Endothelial cell of umbilical vein (primary cell): ENCODE data around the gene SPDEF.

Experiments
- EZH2 ChIP-seq: IDR thresholded peaks from 2 replicates; pipeline ENCODE4 v1.6.1; 2012; ENCODE audit warnings: borderline replicate concordance, low read depth, mild to moderate bottlenecking, moderate library complexity, low read length, inconsistent platforms; ENCODE audit not compliant: severe bottlenecking
- POLR2A ChIP-seq: IDR thresholded peaks from 2 replicates; pipeline ENCODE4 v1.6.1; 2012; ENCODE audit warnings: low read depth, mild to moderate bottlenecking, control low read depth, low read length
- POLR2AphosphoS5 ChIP-seq: IDR thresholded peaks from 2 replicates; pipeline ENCODE4 v1.6.1; 2012; ENCODE audit warnings: low read depth, mild to moderate bottlenecking, control low read depth, low read length, moderate library complexity; ENCODE audit not compliant: insufficient read depth
- TF ChIP-seq, protein P1 (sequence below), 2 donors: IDR thresholded peaks; 1 replicate in 1 of 2; 2 replicates in 1 of 2; pipeline ENCODE4 v1.5.1; 2011; ENCODE audit warnings: low read length in 2 of 2, mild to moderate bottlenecking in 2 of 2, moderate library complexity in 2 of 2, control low read depth in 1 of 2, inconsistent platforms in 1 of 2, low read depth in 1 of 2; ENCODE audit not compliant: insufficient read depth in 1 of 2; ENCODE audit errors: extremely low read depth in 1 of 2
- TF ChIP-seq, protein P2 (sequence below): IDR thresholded peaks from 2 replicates; pipeline ENCODE4 v1.6.1; 2011; ENCODE audit not compliant: insufficient read depth, insufficient read length

DNA sequence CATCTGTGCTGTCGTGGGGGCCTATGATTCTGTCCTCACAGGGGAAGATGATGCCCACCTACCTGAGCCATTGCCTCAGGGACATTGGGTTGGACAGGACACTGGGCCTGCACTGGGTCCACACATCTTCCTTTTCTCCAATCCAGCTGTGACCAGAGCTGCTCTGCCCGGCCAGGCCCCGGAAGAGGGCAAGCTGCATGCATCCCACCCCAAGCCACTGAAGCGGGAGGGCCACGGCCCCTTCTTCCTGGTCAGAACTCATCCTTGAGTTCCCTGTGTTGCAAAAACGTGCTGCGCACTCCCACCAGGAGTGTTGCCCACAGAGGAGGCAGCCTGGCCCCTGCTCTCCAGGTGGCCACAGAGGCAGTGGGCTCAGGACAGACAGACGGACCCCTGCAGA is 38.2 kb downstream of the SPDEF start:
- TF ChIP-seq, protein P1, sequence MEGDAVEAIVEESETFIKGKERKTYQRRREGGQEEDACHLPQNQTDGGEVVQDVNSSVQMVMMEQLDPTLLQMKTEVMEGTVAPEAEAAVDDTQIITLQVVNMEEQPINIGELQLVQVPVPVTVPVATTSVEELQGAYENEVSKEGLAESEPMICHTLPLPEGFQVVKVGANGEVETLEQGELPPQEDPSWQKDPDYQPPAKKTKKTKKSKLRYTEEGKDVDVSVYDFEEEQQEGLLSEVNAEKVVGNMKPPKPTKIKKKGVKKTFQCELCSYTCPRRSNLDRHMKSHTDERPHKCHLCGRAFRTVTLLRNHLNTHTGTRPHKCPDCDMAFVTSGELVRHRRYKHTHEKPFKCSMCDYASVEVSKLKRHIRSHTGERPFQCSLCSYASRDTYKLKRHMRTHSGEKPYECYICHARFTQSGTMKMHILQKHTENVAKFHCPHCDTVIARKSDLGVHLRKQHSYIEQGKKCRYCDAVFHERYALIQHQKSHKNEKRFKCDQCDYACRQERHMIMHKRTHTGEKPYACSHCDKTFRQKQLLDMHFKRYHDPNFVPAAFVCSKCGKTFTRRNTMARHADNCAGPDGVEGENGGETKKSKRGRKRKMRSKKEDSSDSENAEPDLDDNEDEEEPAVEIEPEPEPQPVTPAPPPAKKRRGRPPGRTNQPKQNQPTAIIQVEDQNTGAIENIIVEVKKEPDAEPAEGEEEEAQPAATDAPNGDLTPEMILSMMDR (IDR thresholded peaks at IDR 0.05; ENCODE audit: extremely low read depth in 1 of 2, insufficient read depth in 1 of 2, low read depth in 1 of 2, low read length in 2 of 2) = no peak
- TF ChIP-seq POLR2A (no peak), EZH2 (no peak), POLR2AphosphoS5 (no peak)
- TF ChIP-seq, protein P2, sequence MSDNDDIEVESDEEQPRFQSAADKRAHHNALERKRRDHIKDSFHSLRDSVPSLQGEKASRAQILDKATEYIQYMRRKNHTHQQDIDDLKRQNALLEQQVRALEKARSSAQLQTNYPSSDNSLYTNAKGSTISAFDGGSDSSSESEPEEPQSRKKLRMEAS = no peak
